IMR-90 (cell line): Measurements from ENCODE around the gene CCL11. TPM values are rescaled to one million over a fixed set of nuclear protein-coding genes. Genes with fewer than 3 reads are reported as not detected.
A peak's percentile ranks its signal among the peaks of the same experiment; 100 is the strongest.

Experiments
- ATAC-seq: fragments of 200-7000 bp; cut with Tn5 transposase; 2 replicates; pipeline ENCODE4 v1.9.1; 2020; ENCODE audit warnings: low read depth, mild to moderate bottlenecking, moderate library complexity
- BruUV-seq: library from RNA; stranded (reverse); fragments of 400-500 nt; replicated peaks from 2 replicates; lab custom pipeline; 2021; lab: Mats Ljungman, UMichigan
- CTCF ChIA-PET: fragments of 300-600 bp; formaldehyde crosslinking; extraction: SDS; loops from one replicate; lab custom pipeline; 2021; ENCODE audit warnings: antibody characterized with exemption; lab: Yijun Ruan, JAX
- POLR2A ChIA-PET: fragments of 300-600 bp; sonication (Branson Sonifier 250); formaldehyde crosslinking; loops from one replicate; lab custom pipeline; 2022; ENCODE audit warnings: antibody characterized with exemption; ENCODE audit not compliant: unreplicated experiment; lab: Charles Lee
- DNase-seq: peaks from one replicate; pipeline ENCODE4 v3.0.0; 2013
- H2AFZ ChIP-seq: replicated peaks from 2 replicates; pipeline ENCODE3; 2013; ENCODE audit warnings: low read length, mild to moderate bottlenecking; ENCODE audit not compliant: poor library complexity
- H2AK5ac ChIP-seq: 2 replicates; pipeline ENCODE4 v1.6.1; 2013; ENCODE audit warnings: low read depth, low read length, inconsistent platforms
- H2AK9ac ChIP-seq: replicated peaks from 2 replicates; pipeline ENCODE3; 2013; ENCODE audit warnings: mild to moderate bottlenecking, low read depth, low read length, moderate library complexity; ENCODE audit not compliant: poor library complexity
- H2BK120ac ChIP-seq: 2 replicates; pipeline ENCODE4 v1.6.1; 2013; ENCODE audit warnings: low read depth, low read length, inconsistent platforms
- H2BK15ac ChIP-seq: 3 replicates; pipeline ENCODE4 v1.6.1; 2013; ENCODE audit warnings: low read depth, low read length, inconsistent platforms
- H2BK20ac ChIP-seq: 2 replicates; pipeline ENCODE4 v1.6.1; 2013; ENCODE audit warnings: low read depth, mild to moderate bottlenecking, inconsistent platforms, low read length, moderate library complexity
- H2BK5ac ChIP-seq: 2 replicates; pipeline ENCODE4 v1.6.1; 2013; ENCODE audit warnings: mild to moderate bottlenecking, low read depth, low read length, inconsistent platforms; ENCODE audit not compliant: poor library complexity, severe bottlenecking
- H3K14ac ChIP-seq: replicated peaks from 2 replicates; pipeline ENCODE4 v1.6.1; 2013; ENCODE audit warnings: low read depth, low read length, inconsistent platforms
- H3K18ac ChIP-seq: 2 replicates; pipeline ENCODE4 v1.6.1; 2013; ENCODE audit warnings: low read depth, low read length, control low read depth
- H3K23ac ChIP-seq: 2 replicates; pipeline ENCODE4 v1.6.1; 2013; ENCODE audit warnings: low read depth, low read length, inconsistent platforms
- H3K27ac ChIP-seq: 2 replicates; pipeline ENCODE4 v1.5.1; 2013; ENCODE audit warnings: mild to moderate bottlenecking, control low read depth, low read length; ENCODE audit not compliant: insufficient read depth
- H3K27me3 ChIP-seq: 2 replicates; pipeline ENCODE4 v1.6.1; 2013; ENCODE audit warnings: low read length; ENCODE audit not compliant: control insufficient read depth, insufficient read depth
- H3K36me3 ChIP-seq: 2 replicates; pipeline ENCODE4 v1.6.1; 2013; ENCODE audit warnings: low read length, mixed read lengths; ENCODE audit not compliant: control insufficient read depth, insufficient read depth
- H3K4ac ChIP-seq: 2 replicates; pipeline ENCODE4 v1.6.1; 2013; ENCODE audit warnings: low read depth, low read length, inconsistent platforms
- H3K4me1 ChIP-seq: 2 replicates; pipeline ENCODE4 v1.6.1; 2013; ENCODE audit warnings: low read length, mixed read lengths; ENCODE audit not compliant: control insufficient read depth, insufficient read depth
- H3K4me2 ChIP-seq: 2 replicates; pipeline ENCODE4 v1.6.1; 2013; ENCODE audit warnings: low read depth, mild to moderate bottlenecking, control low read depth, low read length, moderate library complexity
- H3K4me3 ChIP-seq: 2 replicates; pipeline ENCODE4 v1.5.1; 2013; ENCODE audit warnings: low read depth, mild to moderate bottlenecking, control low read depth, low read length, moderate library complexity; ENCODE audit not compliant: insufficient read depth
- H3K56ac ChIP-seq: 2 replicates; pipeline ENCODE4 v1.6.1; 2013; ENCODE audit warnings: low read length, inconsistent platforms; ENCODE audit not compliant: insufficient read depth; ENCODE audit errors: extremely low read depth
- H3K79me1 ChIP-seq, 2 experiments: 2 replicates each; pipeline ENCODE4 v1.6.1; 2013; ENCODE audit warnings: low read length in 2 of 2, inconsistent platforms in 1 of 2, low read depth in 1 of 2
- H3K9ac ChIP-seq: 2 replicates; pipeline ENCODE4 v1.6.1; 2013; ENCODE audit warnings: low read depth, low read length, control low read depth
- H3K9me1 ChIP-seq: 2 replicates; pipeline ENCODE4 v1.6.1; 2013; ENCODE audit warnings: low read length, inconsistent platforms; ENCODE audit not compliant: insufficient read depth
- H3K9me3 ChIP-seq: 2 replicates; pipeline ENCODE4 v1.6.1; 2013; ENCODE audit warnings: low read length; ENCODE audit not compliant: control insufficient read depth, insufficient read depth
- H4K20me1 ChIP-seq: 2 replicates; pipeline ENCODE4 v1.6.1; 2013; ENCODE audit warnings: low read length, inconsistent platforms; ENCODE audit not compliant: insufficient read depth
- H4K5ac ChIP-seq: 2 replicates; pipeline ENCODE4 v1.6.1; 2013; ENCODE audit warnings: mild to moderate bottlenecking, low read depth, low read length, control low read depth
- H4K8ac ChIP-seq, 2 experiments: 2 replicates each; pipeline ENCODE4 v1.6.1; 2013; ENCODE audit warnings: low read depth in 2 of 2, low read length in 2 of 2, control low read depth in 1 of 2, inconsistent platforms in 1 of 2
- H4K91ac ChIP-seq: 2 replicates; pipeline ENCODE4 v1.6.1; 2013; ENCODE audit warnings: low read depth, low read length, inconsistent platforms; ENCODE audit not compliant: insufficient read depth
- BHLHE40 ChIP-seq: fragments of 150-350 bp; IDR thresholded peaks from 2 replicates; pipeline ENCODE4 v1.6.1; 2016; ENCODE audit warnings: mild to moderate bottlenecking, low read depth, low read length
- CEBPB ChIP-seq: IDR thresholded peaks from 2 replicates; pipeline ENCODE4 v1.6.1; 2012; ENCODE audit warnings: low read depth, low read length, improper control_type of control experiment
- CTCF ChIP-seq: conservative IDR thresholded peaks from 2 replicates; pipeline ENCODE4 v1.5.1; 2012; ENCODE audit warnings: mild to moderate bottlenecking, low read depth, low read length, improper control_type of control experiment
- NFE2L2 ChIP-seq: fragments of 150-350 bp; IDR thresholded peaks from 2 replicates; pipeline ENCODE4 v1.6.1; 2016; ENCODE audit warnings: low read depth, mild to moderate bottlenecking, low read length
- POLR2A ChIP-seq: IDR thresholded peaks from 2 replicates; pipeline ENCODE4 v1.6.1; 2012; ENCODE audit warnings: mild to moderate bottlenecking, low read depth, low read length
- RAD21 ChIP-seq: IDR thresholded peaks from 2 replicates; pipeline ENCODE4 v1.6.1; 2012; ENCODE audit warnings: low read length, improper control_type of control experiment
- RCOR1 ChIP-seq: IDR thresholded peaks from 2 replicates; pipeline ENCODE4 v1.6.1; 2012; ENCODE audit warnings: mild to moderate bottlenecking, low read length, improper control_type of control experiment; ENCODE audit not compliant: insufficient replicate concordance
- WGBS, 2 experiments: methylation state at CpG; one replicate each; pipeline versions ENCODE4 v1.1.5 to v1.1.7; 2013; ENCODE audit warnings: missing lambda C conversion rate in 2 of 2; ENCODE audit not compliant: insufficient read length in 1 of 2; ENCODE audit errors: extremely low coverage in 2 of 2; 5-methylcytosine and 5-hydroxymethylcytosine counted together
- dilution Hi-C: fragments of 300-500 bp; cut with HindIII; formaldehyde crosslinking; loops from one replicate; pipeline ENCODE4 v1.14.3; 2018; ENCODE audit warnings: low sequenced_read_pairs; ENCODE audit not compliant: unreplicated experiment
- in situ Hi-C: fragments of 300-500 bp; cut with MboI; formaldehyde crosslinking; loops from 3 replicates; pipeline ENCODE4 v1.14.3; 2019; ENCODE audit warnings: low sequenced_read_pairs, inconsistent platforms, mixed read lengths
- intact Hi-C: fragments of 100-400 bp; cut with micrococcal nuclease; formaldehyde crosslinking; loops from 2 replicates; pipeline ENCODE4 v1.10.0; 2022
- polyA plus RNA-seq, 3 experiments: library from polyadenylated mRNA; depleted of rRNA; stranded (reverse); fragments of >200 nt; gene quantifications; 2 replicates each; pipeline ENCODE4 v1.2.3, GENCODE V29; 2012; ENCODE audit warnings: low replicate concordance in 1 of 3
- total RNA-seq: library from RNA; depleted of rRNA; stranded (reverse); fragments of >200 nt; gene quantifications from 2 replicates; pipeline ENCODE4 v1.2.3, GENCODE V29; 2012

Gene CCL11
- total and polyA plus RNA-seq, 2 of the 4 experiments (the other 2 are of a cell fraction) = not detected

GRCh38 chr17:34261568-34262337 is 23.8 kb upstream of the CCL11 start:
- H4K5ac ChIP-seq = no peak overlapping the region
- no peak overlapping the region for H3K23ac ChIP-seq
- H3K27ac ChIP-seq = no peak overlapping the region
- DNase-seq (no peak), ATAC-seq (no peak)
- no peak overlapping the region for H2BK15ac ChIP-seq
- no peak overlapping the region for H3K9ac ChIP-seq
- dilution Hi-C loops (no loop called here), intact Hi-C loops (loop anchor here (5.0 kb wide), 1 partner anchor 1111 kb away; the partner anchor contains the start of gene SLFN11), in situ Hi-C loops (loop anchor here (25.0 kb wide), 1 partner anchor 851 kb away; the partner anchor contains the start of genes FNDC8 and RAD51D)
- H2BK5ac ChIP-seq = no peak overlapping the region
- no peak overlapping the region for H4K91ac ChIP-seq
- H3K36me3 ChIP-seq = no peaks in the 10 kb centered on the region
- no peaks in the 10 kb centered on the region for H3K9me1 ChIP-seq
- BruUV-seq = no TSS peak
- H4K8ac ChIP-seq = no peak overlapping the region
- ChIA-PET POLR2A (no interaction called here), CTCF (no interaction called here)
- H3K4ac ChIP-seq = no peak overlapping the region
- H3K4me3 ChIP-seq = no peak overlapping the region
- H3K56ac ChIP-seq = no peak overlapping the region
- H4K20me1 ChIP-seq = no peaks in the 10 kb centered on the region
- 0 out of 2 replicates have a peak, but pooled peaks cover 1% of the 10 kb centered on the region for H3K4me1 ChIP-seq
- H2AK9ac ChIP-seq = no peak overlapping the region
- H2BK20ac ChIP-seq = no peak overlapping the region
- H3K4me2 ChIP-seq = no peak overlapping the region
- TF ChIP-seq NFE2L2 = no peak
- TF ChIP-seq RCOR1 = no peak
- TF ChIP-seq RAD21 = no peak
- TF ChIP-seq BHLHE40 = no peak
- TF ChIP-seq POLR2A = no peak
- TF ChIP-seq CEBPB = peak; percentile 53; the same call in 1 of the 2 replicates
- TF ChIP-seq CTCF = no peak
- no peak overlapping the region for H3K14ac ChIP-seq
- no peak overlapping the region for H3K18ac ChIP-seq
- no peaks in the 10 kb centered on the region for H3K79me1 ChIP-seq
- H2AFZ ChIP-seq = no peak overlapping the region
- no CpG with 5 or more reads among the region's 5 CpGs for WGBS, 2 experiments
- no peaks in the 10 kb centered on the region for H3K9me3 ChIP-seq
- no peak overlapping the region for H2AK5ac ChIP-seq
- H3K27me3 ChIP-seq = no peaks in the 10 kb centered on the region
- no peak overlapping the region for H2BK120ac ChIP-seq
